ENCODE measurements around the gene B3GNT4. TPM values are rescaled to one million over a fixed set of nuclear protein-coding genes. Genes with fewer than 3 reads are reported as not detected.

Gene B3GNT4
- total and polyA plus RNA-seq, 2 of the 8 experiments (the other 6 are each of a cell fraction or from before 2014, with no cell fraction given), result 1.1 to 1.4 TPM

DNA sequence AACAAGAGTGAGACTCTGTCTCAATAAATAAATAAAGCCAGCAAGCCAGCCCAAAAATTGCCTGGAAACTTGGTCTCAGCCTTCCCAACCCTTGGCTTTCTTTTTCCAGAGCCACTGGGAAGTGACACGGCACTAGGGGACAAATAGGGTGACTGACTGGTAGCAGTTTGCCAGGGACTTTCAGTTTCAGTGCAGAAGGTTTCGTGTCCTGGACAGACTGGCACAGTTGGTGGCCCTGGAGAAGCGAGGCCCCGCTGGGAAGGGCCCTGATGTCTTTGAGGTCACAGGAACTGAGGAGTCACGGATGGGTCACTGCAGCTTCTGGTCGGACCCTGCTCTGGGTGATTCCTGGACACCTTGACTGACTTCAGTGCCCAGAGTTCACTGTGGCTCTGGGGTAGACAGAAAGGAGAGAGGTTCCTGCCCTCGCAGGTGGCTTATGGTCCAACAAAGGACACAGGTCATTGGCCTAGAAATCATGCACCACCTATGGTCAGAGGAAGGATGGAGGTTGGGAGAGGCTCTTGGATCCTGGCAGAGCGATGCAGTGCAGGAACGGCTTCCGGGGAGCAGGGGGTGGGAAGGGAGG lies 17.9 kb upstream of the B3GNT4 start:
- Histone ChIP-seq H3K9me3 (ENCODE audit: insufficient read depth in 2 of 2, low read depth in 1 of 2, low read length in 1 of 2) (no peaks in the 10 kb centered on the region), H3K9ac (replicated peaks in 1 of 4; ENCODE audit: extremely low read depth in 1 of 4, low read depth in 3 of 4, low read length in 3 of 4) (no peak overlapping the region), H2BK20ac (ENCODE audit: low read length) (no peak overlapping the region), H3K23ac (ENCODE audit: insufficient read length) (no peak overlapping the region), H2AK5ac (ENCODE audit: low read depth, low read length) (no peak overlapping the region), H3K14ac (ENCODE audit: insufficient read length) (no peak overlapping the region), H2BK12ac (ENCODE audit: low read depth, low read length) (peak overlapping the region; percentile 17; the same call in 1 of the 2 replicates), H3K4ac (replicated peaks; ENCODE audit: insufficient read length, low read depth, low read length) (no peak overlapping the region), H4K91ac (replicated peaks; ENCODE audit: insufficient read length, low read length) (no peak overlapping the region), H3K4me2 (ENCODE audit: insufficient read depth in 1 of 2, low read depth in 2 of 2, low read length in 2 of 2) (no peak overlapping the region), H4K5ac (ENCODE audit: insufficient read length, low read depth, low read length) (no peak overlapping the region), H2BK5ac (ENCODE audit: low read depth, low read length) (no peak overlapping the region), H3K79me1 (ENCODE audit: low read depth, low read length) (no peaks in the 10 kb centered on the region), H3K18ac (ENCODE audit: extremely low read depth, low read length) (no peak overlapping the region; the same call in 1 of the 2 replicates), H3K27ac (ENCODE audit: low read depth, low read length) (no peak overlapping the region), H3K27me3 (replicated peaks in 1 of 4; ENCODE audit: control insufficient read depth in 3 of 4, extremely low read depth in 1 of 4, insufficient read depth in 3 of 4, low read length in 3 of 4) (peaks cover 0 to 6% (median 2%) of the 10 kb centered on the region in 4 experiments; a peak in 5 of 7 replicates), H3K4me3 (ENCODE audit: extremely low read depth in 1 of 4, insufficient read depth in 2 of 4, low read depth in 3 of 4, low read length in 4 of 4) (no peak overlapping the region), H3K56ac (replicated peaks; ENCODE audit: insufficient read length, low read depth, low read length) (no peak overlapping the region), H3K23me2 (ENCODE audit: low read depth, low read length) (peaks cover 4% of the 10 kb centered on the region; the same call in 1 of the 2 replicates), H2BK15ac (ENCODE audit: low read length) (no peak overlapping the region), H2AFZ (ENCODE audit: low read length) (no peak overlapping the region), H3K4me1 (replicated peaks in 1 of 4; ENCODE audit: control insufficient read depth in 3 of 4, insufficient read depth in 4 of 4, low read length in 3 of 4) (peaks cover 0 to 4% (median 2%) of the 10 kb centered on the region in 4 experiments; a peak in 3 of 7 replicates), H3K36me3 (ENCODE audit: control insufficient read depth in 2 of 4, insufficient read depth in 4 of 4, low read length in 3 of 4) (no peaks in the 10 kb centered on the region), H4K8ac (ENCODE audit: extremely low read depth, insufficient read depth, low read length) (no peak overlapping the region), H3K79me2 (ENCODE audit: control insufficient read depth in 1 of 2, insufficient read depth in 2 of 2, low read length in 2 of 2) (no peaks in the 10 kb centered on the region), H2BK120ac (replicated peaks; ENCODE audit: low read depth, low read length) (no peak overlapping the region), H4K20me1 (replicated peaks in 1 of 2; ENCODE audit: control insufficient read depth in 1 of 2, insufficient read depth in 2 of 2, low read length in 2 of 2) (no peaks in the 10 kb centered on the region)
- FAIRE-seq, result no peak
- 88% methylated on average over 7 of the region's 10 CpGs; no CpG with 5 or more reads in 1 of the 2 experiments for WGBS, 2 experiments (ENCODE audit: extremely low coverage in 1 of 2, insufficient coverage in 1 of 2, insufficient read length in 1 of 2, insufficient replicate concordance in 2 of 2, low coverage in 1 of 2, low lambda C conversion rate in 2 of 2, missing lambda C conversion rate in 1 of 2)
- DNase-seq (ENCODE audit: low read depth in 1 of 2, low spot score in 2 of 2), result no peak
- ChIA-PET POLR2A (ENCODE audit: partially characterized antibody) (interaction anchor here (1.0 kb wide), 1 partner anchor 20 kb away, joined by 3 read pairs; no protein-coding TSS in a partner anchor), CTCF (ENCODE audit: partially characterized antibody) (interaction anchor here (1.1 kb wide), 1 partner anchor 39 kb away, joined by 3 read pairs; no protein-coding TSS in a partner anchor)
- no peak for TF ChIP-seq HDAC2 (IDR thresholded peaks at IDR 0.05; ENCODE audit: borderline replicate concordance in 1 of 2, low read depth in 2 of 2, low read length in 2 of 2)

Measured in H1 (cell line).